DMS114 treated with DMSO at 0.1 percent for 48 hours (cell line): ENCODE data around the gene STAG3.
A peak's percentile ranks its signal among the peaks of the same experiment; 100 is the strongest.

Experiments
- DNase-seq: peaks from one replicate; lab custom pipeline; 2025; ENCODE audit not compliant: unreplicated experiment; lab: John Stamatoyannopoulos, UW

Gene STAG3

GRCh38 chr7:100154651-100155491 lies 22.8 kb upstream of the STAG3 start:
- no peak for DNase-seq

- no peak for DNase-seq
Observed at GRCh38 chr7:100155553-100156317, 22.0 kb upstream of the STAG3 start.

- no peak for DNase-seq
Observed at GRCh38 chr7:100156331-100157068, 21.2 kb upstream of the STAG3 start.

GRCh38 chr7:100157069-100157333 lies 20.7 kb upstream of the STAG3 start:
- no peak for DNase-seq

GRCh38 chr7:100157334-100158228 lies 20.1 kb upstream of the STAG3 start:
- DNase-seq: peak; percentile 21

GRCh38 chr7:100158229-100159098 lies 19.3 kb upstream of the STAG3 start, which contains the start of gene TRAPPC14:
Gene TRAPPC14, minus strand, starts transcription at chr7:100158723. Its CDS starts 224 bp downstream, at chr7:100158499.
- DNase-seq: peak; percentile 74

- no peak for DNase-seq
Observed at GRCh38 chr7:100159099-100159623, 18.6 kb upstream of the STAG3 start.

GRCh38 chr7:100160067-100160466 lies 17.7 kb upstream of the STAG3 start:
- no peak for DNase-seq

GRCh38 chr7:100163006-100163531 lies 14.6 kb upstream of the STAG3 start:
- no peak for DNase-seq

GRCh38 chr7:100163871-100164270 lies 13.8 kb upstream of the STAG3 start:
- no peak for DNase-seq

- no peak for DNase-seq
Observed at GRCh38 chr7:100166317-100166940, 11.3 kb upstream of the STAG3 start.

- no peak for DNase-seq
Observed at GRCh38 chr7:100166970-100167911, 10.5 kb upstream of the STAG3 start.

- DNase-seq: no peak
Observed at GRCh38 chr7:100167912-100168323, 9.8 kb upstream of the STAG3 start.

GRCh38 chr7:100169147-100169850 lies 8.4 kb upstream of the STAG3 start:
- DNase-seq: no peak

GRCh38 chr7:100170101-100170897 lies 7.4 kb upstream of the STAG3 start:
- DNase-seq: no peak

- no peak for DNase-seq
Observed at GRCh38 chr7:100171087-100171681, 6.5 kb upstream of the STAG3 start.
